Right lobe of liver (tissue), 6 donors: ENCODE measurements around the gene PACS2. TPM values are rescaled to one million over a fixed set of nuclear protein-coding genes. Genes with fewer than 3 reads are reported as not detected.

Experiments used
- ATAC-seq, 4 donors: fragments of 200-7000 bp; cut with Tn5 transposase; one replicate each; pipeline ENCODE4 v1.9.1; 2020; ENCODE audit warnings: mild to moderate bottlenecking in 4 of 4, moderate library complexity in 4 of 4
- DNase-seq, 3 donors: peaks; one replicate each; pipeline ENCODE4 v3.0.0-alpha.2; 2020
- H3K27ac ChIP-seq, 3 donors: fragments of 200-600 bp; one replicate each; pipeline ENCODE4 v1.8.0; 2022
- H3K27me3 ChIP-seq, 2 donors: fragments of 200-600 bp; one replicate each; pipeline ENCODE4 v1.8.0; 2022
- H3K36me3 ChIP-seq, 4 donors: fragments of 200-600 bp; sonication (generic) in 1 of 4; one replicate each; pipeline versions ENCODE4 v1.5.1 to v1.8.0; 2017 to 2022; ENCODE audit warnings: control low read depth in 1 of 4
- H3K4me1 ChIP-seq, 4 donors: fragments of 200-600 bp; sonication (generic) in 1 of 4; one replicate each; pipeline versions ENCODE4 v1.5.1 to v1.8.0; 2017 to 2022; ENCODE audit warnings: control low read depth in 1 of 4
- H3K4me3 ChIP-seq, 3 donors: fragments of 200-600 bp; one replicate each; pipeline ENCODE4 v1.8.0; 2022
- H3K9me3 ChIP-seq, 4 donors: fragments of 200-600 bp; sonication (generic) in 1 of 4; one replicate each; pipeline versions ENCODE4 v1.5.1 to v1.8.0; 2017 to 2022; ENCODE audit warnings: control low read depth in 1 of 4
- POLR2A ChIP-seq: fragments of 450-650 bp; IDR thresholded peaks from one replicate; pipeline ENCODE4 v1.6.1; 2017; ENCODE audit warnings: antibody characterized with exemption, mild to moderate bottlenecking
- WGBS: methylation state at CpG from one replicate; pipeline ENCODE4 v1.1.6; 2018; ENCODE audit warnings: low coverage, low lambda C conversion rate; ENCODE audit not compliant: insufficient coverage; ENCODE audit errors: missing lambda C conversion rate; 5-methylcytosine and 5-hydroxymethylcytosine counted together
- intact Hi-C, 2 donors: fragments of 100-400 bp; cut with DNase I; formaldehyde crosslinking; loops; one replicate each; pipeline versions ENCODE4 v1.11.2 to v1.14.1; 2022
- total RNA-seq, 6 experiments: library from RNA; depleted of rRNA in 2 of 6; stranded (reverse); fragments of >200 nt in 2 of 6; fragmentation: NEBNext Ultra II Directional in 3 of 6; extraction: Animal tissue kit (Norgen Biotek cat#: 25700) in 3 of 6; gene quantifications; one replicate each; pipeline versions ENCODE4 v1.1.0 to v1.2.4, GENCODE V29; 2016 to 2023
- TF ChIP-seq, protein P1 (sequence below), 4 donors: fragments of 200-600 bp in 3 of 4; fragments of 450-650 bp in 1 of 4; IDR thresholded peaks; one replicate each; pipeline versions ENCODE4 v1.5.1 to v1.8.0; 2016 to 2022; ENCODE audit warnings: antibody characterized with exemption in 4 of 4, mild to moderate bottlenecking in 2 of 4
- donor health status: DM: no; HTN: yes; CAD: no.
- donor health status: DM: no; HTN: no; CAD: no.
- donor health status: DM: no; HTN: no; CAD: no.
- donor health status: DM: no; HTN: yes; CAD: no.
- donor health status: DM: no; HTN: yes; CAD: no.

Gene PACS2
- total RNA-seq, 6 experiments from 2014 or later = 19.8 to 26.7 (median 21.5) TPM

- no peak for DNase-seq
- H3K27me3 ChIP-seq = no peaks in the 10 kb centered on the region
- no peak for ATAC-seq
- no peak overlapping the region for H3K27ac ChIP-seq
- no peaks in the 10 kb centered on the region for H3K36me3 ChIP-seq
- intact Hi-C loops = no loop called here
- no peak overlapping the region for H3K4me3 ChIP-seq
- no peak for TF ChIP-seq POLR2A
- TF ChIP-seq, protein P1, sequence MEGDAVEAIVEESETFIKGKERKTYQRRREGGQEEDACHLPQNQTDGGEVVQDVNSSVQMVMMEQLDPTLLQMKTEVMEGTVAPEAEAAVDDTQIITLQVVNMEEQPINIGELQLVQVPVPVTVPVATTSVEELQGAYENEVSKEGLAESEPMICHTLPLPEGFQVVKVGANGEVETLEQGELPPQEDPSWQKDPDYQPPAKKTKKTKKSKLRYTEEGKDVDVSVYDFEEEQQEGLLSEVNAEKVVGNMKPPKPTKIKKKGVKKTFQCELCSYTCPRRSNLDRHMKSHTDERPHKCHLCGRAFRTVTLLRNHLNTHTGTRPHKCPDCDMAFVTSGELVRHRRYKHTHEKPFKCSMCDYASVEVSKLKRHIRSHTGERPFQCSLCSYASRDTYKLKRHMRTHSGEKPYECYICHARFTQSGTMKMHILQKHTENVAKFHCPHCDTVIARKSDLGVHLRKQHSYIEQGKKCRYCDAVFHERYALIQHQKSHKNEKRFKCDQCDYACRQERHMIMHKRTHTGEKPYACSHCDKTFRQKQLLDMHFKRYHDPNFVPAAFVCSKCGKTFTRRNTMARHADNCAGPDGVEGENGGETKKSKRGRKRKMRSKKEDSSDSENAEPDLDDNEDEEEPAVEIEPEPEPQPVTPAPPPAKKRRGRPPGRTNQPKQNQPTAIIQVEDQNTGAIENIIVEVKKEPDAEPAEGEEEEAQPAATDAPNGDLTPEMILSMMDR (IDR thresholded peaks at IDR 0.05) = no peak
- 96% methylated on average over 10 of the region's 10 CpGs for WGBS
- H3K9me3 ChIP-seq = no peaks in the 10 kb centered on the region
- H3K4me1 ChIP-seq = peaks cover 0 to 19% (median 9%) of the 10 kb centered on the region in 4 donors
Measured at GRCh38 chr14:105427412-105427811, 112.9 kb downstream of the PACS2 start.

DNA sequence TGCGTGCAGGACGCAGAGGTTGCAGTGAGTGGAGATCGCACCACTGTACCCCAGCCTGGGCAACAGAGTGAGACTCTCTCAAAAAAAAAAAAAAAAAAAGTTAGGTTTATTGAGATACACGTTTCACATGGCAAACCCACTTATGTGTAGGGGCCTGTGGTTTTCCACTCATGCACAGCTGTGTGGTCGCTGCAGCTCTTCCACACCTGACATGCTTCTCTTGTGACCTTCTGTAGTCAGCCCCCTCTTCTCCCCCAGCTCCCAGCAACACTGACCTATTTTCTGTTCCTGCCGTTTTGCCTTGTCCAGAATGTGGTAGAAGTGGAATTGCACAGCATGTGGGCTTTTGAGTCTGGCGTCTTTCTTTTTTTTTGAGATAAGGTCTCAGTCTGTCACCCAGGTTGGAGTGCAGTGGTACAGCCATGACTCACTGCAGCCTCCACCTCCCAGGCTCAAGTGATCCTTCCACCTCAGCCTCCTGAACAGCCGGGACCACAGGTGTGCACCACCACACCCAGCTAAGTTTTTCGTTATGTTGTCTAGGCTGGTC is 113.5 kb downstream of the PACS2 start:
- no peak overlapping the region for H3K4me3 ChIP-seq
- no peak for DNase-seq
- H3K9me3 ChIP-seq = no peaks in the 10 kb centered on the region
- ATAC-seq = no peak
- peaks cover 0 to 25% (median 11%) of the 10 kb centered on the region in 4 donors for H3K4me1 ChIP-seq
- intact Hi-C loops = no loop called here
- H3K27me3 ChIP-seq = no peaks in the 10 kb centered on the region
- TF ChIP-seq, protein P1 (IDR thresholded peaks at IDR 0.05) = no peak
- TF ChIP-seq POLR2A = no peak
- no peaks in the 10 kb centered on the region for H3K36me3 ChIP-seq
- H3K27ac ChIP-seq = no peak overlapping the region
- WGBS = 86% methylated on average over 8 of the region's 9 CpGs

DNA sequence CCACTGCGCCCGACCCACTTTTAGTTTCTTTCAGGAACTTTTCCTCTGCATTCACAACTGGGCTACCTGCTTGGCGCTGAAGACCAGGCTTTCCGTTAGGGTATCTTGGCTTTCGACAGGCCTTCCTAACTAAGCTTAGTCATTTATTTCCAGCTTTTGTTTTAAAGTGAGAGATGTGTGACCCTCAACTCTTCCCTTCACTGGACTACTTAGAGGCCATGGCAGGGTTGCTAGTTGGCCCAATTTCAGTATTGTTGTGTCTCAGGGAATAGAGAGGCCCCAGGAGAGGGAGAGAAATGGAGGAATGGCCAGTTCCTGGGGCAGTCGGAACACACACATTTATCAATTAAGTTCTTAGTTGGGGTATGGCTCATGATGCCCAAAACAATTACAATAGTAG is 115.5 kb downstream of the PACS2 start:
- TF ChIP-seq POLR2A = no peak
- TF ChIP-seq, protein P1 (IDR thresholded peaks at IDR 0.05) = no peak
- Histone ChIP-seq H3K27me3 (no peaks in the 10 kb centered on the region), H3K27ac (no peak overlapping the region), H3K4me3 (no peak overlapping the region), H3K4me1 (peaks cover 0 to 33% (median 15%) of the 10 kb centered on the region in 4 donors), H3K9me3 (no peaks in the 10 kb centered on the region), H3K36me3 (no peaks in the 10 kb centered on the region)
- DNase-seq (no peak), ATAC-seq (peak in 1 of 4 donors; percentile 3)
- intact Hi-C loops = no loop called here
- 92% methylated on average over 6 of the region's 6 CpGs for WGBS

DNA sequence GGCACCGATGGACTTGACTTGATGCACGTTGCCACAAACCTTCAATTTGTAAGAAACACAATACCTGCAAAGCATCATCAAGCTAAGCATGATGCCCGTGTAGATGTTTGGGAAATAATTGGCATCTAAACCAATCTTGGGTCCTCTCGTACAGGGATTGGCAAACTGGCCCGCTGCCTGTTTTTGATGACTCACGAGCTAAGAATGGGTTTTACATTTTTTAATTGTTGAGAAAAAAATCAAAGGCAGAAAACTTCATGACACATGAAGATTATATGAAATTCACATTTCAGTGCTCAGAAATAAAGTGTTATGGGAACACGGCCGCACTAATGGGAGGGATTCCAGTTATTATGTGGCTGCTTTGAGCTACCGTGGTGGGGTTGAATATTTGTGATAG is 116.0 kb downstream of the PACS2 start:
- ATAC-seq = peak in 1 of 4 donors; percentile 10
- 66% methylated on average over 9 of the region's 9 CpGs for WGBS
- no peak for TF ChIP-seq POLR2A
- TF ChIP-seq, protein P1 (IDR thresholded peaks at IDR 0.05) = no peak
- peaks cover 0 to 33% (median 15%) of the 10 kb centered on the region in 4 donors for H3K4me1 ChIP-seq
- no peaks in the 10 kb centered on the region for H3K9me3 ChIP-seq
- peak overlapping the region in 2 of 3 donors; percentile 77 to 87 for H3K27ac ChIP-seq
- H3K36me3 ChIP-seq = no peaks in the 10 kb centered on the region
- H3K27me3 ChIP-seq = no peaks in the 10 kb centered on the region
- intact Hi-C loops = no loop called here
- no peak for DNase-seq
- H3K4me3 ChIP-seq = no peak overlapping the region
